ENCODE results near the gene CNRIP1.

DNA sequence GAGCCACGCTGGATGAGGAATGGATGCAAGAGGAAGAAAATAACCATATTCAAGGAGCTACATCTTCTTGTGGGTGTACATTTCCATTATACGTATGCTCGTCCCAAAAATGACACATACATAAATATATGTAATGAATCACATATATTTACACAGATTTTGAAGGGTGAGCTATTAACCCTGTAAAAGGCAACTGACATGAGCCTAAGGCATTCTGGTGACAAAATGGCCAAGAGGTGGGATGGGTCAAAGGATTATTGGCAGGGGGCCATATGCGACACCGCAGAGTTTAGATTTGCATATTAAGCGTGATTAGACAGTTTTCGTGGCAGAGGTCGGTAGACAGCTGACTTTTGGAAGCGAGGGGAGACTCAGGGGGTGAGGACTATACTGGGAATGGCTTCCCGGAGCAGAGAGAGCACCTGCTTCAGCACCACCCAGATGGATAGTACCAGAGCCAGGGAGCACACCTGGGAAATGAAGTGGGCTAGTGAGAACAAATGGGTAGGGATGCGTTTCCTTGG lies 431 bp upstream of the CNRIP1 start:
- TF ChIP-seq, protein P1, sequence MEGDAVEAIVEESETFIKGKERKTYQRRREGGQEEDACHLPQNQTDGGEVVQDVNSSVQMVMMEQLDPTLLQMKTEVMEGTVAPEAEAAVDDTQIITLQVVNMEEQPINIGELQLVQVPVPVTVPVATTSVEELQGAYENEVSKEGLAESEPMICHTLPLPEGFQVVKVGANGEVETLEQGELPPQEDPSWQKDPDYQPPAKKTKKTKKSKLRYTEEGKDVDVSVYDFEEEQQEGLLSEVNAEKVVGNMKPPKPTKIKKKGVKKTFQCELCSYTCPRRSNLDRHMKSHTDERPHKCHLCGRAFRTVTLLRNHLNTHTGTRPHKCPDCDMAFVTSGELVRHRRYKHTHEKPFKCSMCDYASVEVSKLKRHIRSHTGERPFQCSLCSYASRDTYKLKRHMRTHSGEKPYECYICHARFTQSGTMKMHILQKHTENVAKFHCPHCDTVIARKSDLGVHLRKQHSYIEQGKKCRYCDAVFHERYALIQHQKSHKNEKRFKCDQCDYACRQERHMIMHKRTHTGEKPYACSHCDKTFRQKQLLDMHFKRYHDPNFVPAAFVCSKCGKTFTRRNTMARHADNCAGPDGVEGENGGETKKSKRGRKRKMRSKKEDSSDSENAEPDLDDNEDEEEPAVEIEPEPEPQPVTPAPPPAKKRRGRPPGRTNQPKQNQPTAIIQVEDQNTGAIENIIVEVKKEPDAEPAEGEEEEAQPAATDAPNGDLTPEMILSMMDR (IDR thresholded peaks at IDR 0.05; ENCODE audit: low read depth, low read length, poor library complexity, severe bottlenecking): no peak
- TF ChIP-seq EZH2phosphoT487 (IDR thresholded peaks at IDR 0.05; ENCODE audit: borderline replicate concordance, low read length): no peak

All from DOHH2 (cell line).